Vagina (tissue), 2 donors: ENCODE measurements around the gene FERMT2. TPM values are rescaled to one million over a fixed set of nuclear protein-coding genes. Genes with fewer than 3 reads are reported as not detected.
A peak's percentile ranks its signal among the peaks of the same experiment; 100 is the strongest.

Experiments used
- DNase-seq, 2 donors: peaks; one replicate each; pipeline ENCODE4 v3.0.0-alpha.2; 2017; ENCODE audit errors: extremely low spot score in 2 of 2
- H3K27ac ChIP-seq: fragments of 200-600 bp; sonication (generic); one replicate; pipeline ENCODE4 v1.5.1; 2019
- H3K27me3 ChIP-seq: fragments of 200-600 bp; sonication (generic); one replicate; pipeline ENCODE4 v1.5.1; 2019
- H3K36me3 ChIP-seq, 2 donors: fragments of 200-600 bp; sonication (generic); one replicate each; pipeline ENCODE4 v1.5.1; 2017 to 2019
- H3K4me1 ChIP-seq: fragments of 200-600 bp; sonication (generic); one replicate; pipeline ENCODE4 v1.5.1; 2019
- H3K4me3 ChIP-seq, 2 donors: fragments of 200-600 bp; sonication (generic); 1 replicate in 1 of 2; 2 replicates in 1 of 2; pipeline ENCODE4 v1.5.1; 2016 to 2019
- H3K9me3 ChIP-seq: fragments of 200-600 bp; sonication (generic); one replicate; pipeline ENCODE4 v1.5.1; 2019
- POLR2A ChIP-seq, 2 donors: fragments of 450-650 bp; IDR thresholded peaks; one replicate each; pipeline ENCODE4 v1.6.1; 2017; ENCODE audit warnings: antibody characterized with exemption in 2 of 2, mild to moderate bottlenecking in 2 of 2, moderate library complexity in 2 of 2
- POLR2AphosphoS5 ChIP-seq, 2 donors: sonication (generic); formaldehyde crosslinking; IDR thresholded peaks; one replicate each; pipeline ENCODE4 v1.9.0; 2017; ENCODE audit warnings: antibody characterized with exemption in 2 of 2, mild to moderate bottlenecking in 2 of 2, low read depth in 1 of 2; ENCODE audit not compliant: insufficient read depth in 1 of 2
- intact Hi-C: fragments of 100-400 bp; cut with DNase I; formaldehyde crosslinking; loops from one replicate; pipeline ENCODE4 v1.15.1; 2023
- total RNA-seq: library from RNA; depleted of rRNA; stranded (reverse); fragments of >200 nt; gene quantifications from one replicate; pipeline ENCODE4 v1.2.3, GENCODE V29; 2016
- TF ChIP-seq, protein P1 (sequence below), 3 experiments: fragments of 450-650 bp in 2 of 3; fragments of 200-600 bp in 1 of 3; sonication (generic) in 1 of 3; IDR thresholded peaks; one replicate each; pipeline ENCODE4 v1.5.1; 2017 to 2019; ENCODE audit warnings: antibody characterized with exemption in 3 of 3, mild to moderate bottlenecking in 2 of 3, moderate library complexity in 2 of 3

FERMT2 gene
- total RNA-seq, 1 donor from 2014 or later, result 70.2 TPM

DNA sequence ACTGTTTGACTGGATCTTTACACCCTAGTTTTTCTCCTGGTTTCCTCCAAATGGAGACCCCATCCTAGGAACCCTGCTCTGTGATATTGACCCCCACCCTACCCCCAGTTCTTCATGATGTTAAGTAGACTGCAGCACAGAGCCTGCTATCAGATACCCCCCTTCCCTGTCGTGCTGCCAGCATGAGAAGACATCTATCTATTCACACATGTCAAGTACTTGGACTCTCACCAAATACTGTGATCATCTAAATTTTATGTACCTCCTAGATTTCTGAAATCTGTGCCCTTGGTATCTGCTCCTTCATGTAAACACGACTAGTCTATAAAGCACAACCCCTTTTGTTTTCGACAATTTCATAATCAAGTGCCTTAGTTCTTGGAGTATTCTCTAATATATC is 38.9 kb downstream of the FERMT2 start:
- TF ChIP-seq, protein P1, sequence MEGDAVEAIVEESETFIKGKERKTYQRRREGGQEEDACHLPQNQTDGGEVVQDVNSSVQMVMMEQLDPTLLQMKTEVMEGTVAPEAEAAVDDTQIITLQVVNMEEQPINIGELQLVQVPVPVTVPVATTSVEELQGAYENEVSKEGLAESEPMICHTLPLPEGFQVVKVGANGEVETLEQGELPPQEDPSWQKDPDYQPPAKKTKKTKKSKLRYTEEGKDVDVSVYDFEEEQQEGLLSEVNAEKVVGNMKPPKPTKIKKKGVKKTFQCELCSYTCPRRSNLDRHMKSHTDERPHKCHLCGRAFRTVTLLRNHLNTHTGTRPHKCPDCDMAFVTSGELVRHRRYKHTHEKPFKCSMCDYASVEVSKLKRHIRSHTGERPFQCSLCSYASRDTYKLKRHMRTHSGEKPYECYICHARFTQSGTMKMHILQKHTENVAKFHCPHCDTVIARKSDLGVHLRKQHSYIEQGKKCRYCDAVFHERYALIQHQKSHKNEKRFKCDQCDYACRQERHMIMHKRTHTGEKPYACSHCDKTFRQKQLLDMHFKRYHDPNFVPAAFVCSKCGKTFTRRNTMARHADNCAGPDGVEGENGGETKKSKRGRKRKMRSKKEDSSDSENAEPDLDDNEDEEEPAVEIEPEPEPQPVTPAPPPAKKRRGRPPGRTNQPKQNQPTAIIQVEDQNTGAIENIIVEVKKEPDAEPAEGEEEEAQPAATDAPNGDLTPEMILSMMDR (IDR thresholded peaks at IDR 0.05), result no peak
- TF ChIP-seq POLR2A (IDR thresholded peaks at IDR 0.05) (no peak), POLR2AphosphoS5 (IDR thresholded peaks at IDR 0.05; ENCODE audit: insufficient read depth in 1 of 2, low read depth in 1 of 2) (no peak)
- intact Hi-C loops, result no loop called here
- Histone ChIP-seq H3K9me3 (no peaks in the 10 kb centered on the region), H3K4me1 (peaks cover 4% of the 10 kb centered on the region), H3K4me3 (no peak overlapping the region), H3K36me3 (peaks cover 0 to 3% of the 10 kb centered on the region in 2 donors), H3K27ac (no peak overlapping the region), H3K27me3 (no peaks in the 10 kb centered on the region)
- no peak for DNase-seq

DNA sequence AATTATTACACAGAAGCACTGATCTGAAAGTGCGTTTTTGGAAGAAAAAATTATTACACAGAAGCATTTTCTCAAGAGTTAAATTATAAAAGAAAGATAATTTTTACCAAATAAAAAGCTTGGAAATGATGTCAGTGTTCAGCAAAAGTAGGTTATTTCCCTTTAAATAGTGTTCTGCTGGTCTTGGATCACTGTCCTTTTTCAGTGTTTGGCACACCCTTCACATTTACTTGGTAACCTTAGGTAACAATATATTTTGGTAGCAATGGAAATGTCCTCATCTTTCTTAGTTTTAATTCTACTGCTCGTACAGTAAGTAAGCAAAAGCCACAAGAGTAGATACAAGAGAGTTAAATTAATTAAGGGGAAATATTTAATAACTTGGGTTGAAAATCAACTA is 40.3 kb downstream of the FERMT2 start:
- Histone ChIP-seq H3K27me3 (no peaks in the 10 kb centered on the region), H3K36me3 (peaks cover 0 to 3% of the 10 kb centered on the region in 2 donors), H3K4me3 (no peak overlapping the region), H3K9me3 (no peaks in the 10 kb centered on the region), H3K27ac (no peak overlapping the region), H3K4me1 (peaks cover 15% of the 10 kb centered on the region)
- intact Hi-C loops, result no loop called here
- TF ChIP-seq, protein P1 (IDR thresholded peaks at IDR 0.05), result no peak
- TF ChIP-seq POLR2AphosphoS5 (IDR thresholded peaks at IDR 0.05; ENCODE audit: insufficient read depth in 1 of 2, low read depth in 1 of 2) (no peak), POLR2A (IDR thresholded peaks at IDR 0.05) (no peak)
- DNase-seq, result no peak

- Histone ChIP-seq H3K27ac (no peak overlapping the region), H3K4me1 (peaks cover 19% of the 10 kb centered on the region), H3K4me3 (no peak overlapping the region), H3K36me3 (peaks cover 0 to 3% of the 10 kb centered on the region in 2 donors), H3K9me3 (no peaks in the 10 kb centered on the region), H3K27me3 (no peaks in the 10 kb centered on the region)
- no peak for DNase-seq
- TF ChIP-seq POLR2A (IDR thresholded peaks at IDR 0.05), result no peak
- TF ChIP-seq POLR2AphosphoS5 (IDR thresholded peaks at IDR 0.05; ENCODE audit: insufficient read depth in 1 of 2, low read depth in 1 of 2), result no peak
- TF ChIP-seq, protein P1 (IDR thresholded peaks at IDR 0.05), result no peak
- intact Hi-C loops, result no loop called here
Measured at GRCh38 chr14:52907949-52908348, 42.9 kb downstream of the FERMT2 start.

DNA sequence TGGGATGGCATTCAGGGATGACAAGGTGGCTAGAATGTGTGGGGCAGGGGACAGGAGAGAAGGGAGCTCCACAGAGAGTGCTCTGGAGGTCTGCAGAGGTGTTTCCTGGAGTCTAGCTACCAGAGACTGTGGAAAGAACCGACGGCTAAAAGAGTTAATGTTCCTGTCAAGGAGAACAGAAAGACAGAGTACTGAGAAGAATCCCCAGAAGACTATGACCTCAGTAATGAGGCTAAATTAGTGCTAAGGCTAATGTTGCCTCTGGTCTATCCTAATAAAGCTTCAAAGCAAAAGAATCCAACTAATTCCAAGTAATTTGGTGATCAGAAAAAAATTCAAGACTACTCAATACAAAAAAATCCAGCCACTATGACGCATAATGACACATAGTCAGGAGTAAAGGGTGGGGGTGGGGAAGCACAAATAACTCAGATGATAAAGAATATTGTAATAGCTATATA is 44.7 kb downstream of the FERMT2 start:
- peak overlapping the region; percentile 68 for H3K27ac ChIP-seq
- DNase-seq, result no peak
- no peak overlapping the region for H3K4me3 ChIP-seq
- no peaks in the 10 kb centered on the region for H3K9me3 ChIP-seq
- intact Hi-C loops, result no loop called here
- no peaks in the 10 kb centered on the region for H3K27me3 ChIP-seq
- peaks cover 19% of the 10 kb centered on the region for H3K4me1 ChIP-seq
- TF ChIP-seq, protein P1 (IDR thresholded peaks at IDR 0.05), result no peak
- TF ChIP-seq POLR2AphosphoS5 (IDR thresholded peaks at IDR 0.05; ENCODE audit: insufficient read depth in 1 of 2, low read depth in 1 of 2) (no peak), POLR2A (IDR thresholded peaks at IDR 0.05) (no peak)
- peaks cover 0 to 7% of the 10 kb centered on the region in 2 donors for H3K36me3 ChIP-seq

GRCh38 chr14:52902971-52903619 is 47.8 kb downstream of the FERMT2 start:
- no peak overlapping the region for H3K27ac ChIP-seq
- H3K4me3 ChIP-seq, result no peak overlapping the region
- no peak for DNase-seq
- TF ChIP-seq POLR2A (IDR thresholded peaks at IDR 0.05), result no peak
- TF ChIP-seq, protein P1 (IDR thresholded peaks at IDR 0.05), result no peak
- no peak for TF ChIP-seq POLR2AphosphoS5 (IDR thresholded peaks at IDR 0.05; ENCODE audit: insufficient read depth in 1 of 2, low read depth in 1 of 2)
- peaks cover 0 to 4% of the 10 kb centered on the region in 2 donors for H3K36me3 ChIP-seq
- H3K27me3 ChIP-seq, result no peaks in the 10 kb centered on the region
- peaks cover 15% of the 10 kb centered on the region for H3K4me1 ChIP-seq
- no peaks in the 10 kb centered on the region for H3K9me3 ChIP-seq
- intact Hi-C loops, result no loop called here
